Measurements from ENCODE around the gene A3GALT2. TPM values are rescaled to one million over a fixed set of nuclear protein-coding genes. Genes with fewer than 3 reads are reported as not detected.

A3GALT2 gene
- total RNA-seq, 1 experiment from 2014 or later = not detected

GRCh38 chr1:33272930-33273329 lies 48.0 kb downstream of the A3GALT2 start:
- no peak for TF ChIP-seq CTCF (IDR thresholded peaks at IDR 0.05; ENCODE audit: insufficient read depth in 1 of 2, low read depth in 1 of 2, low read length in 1 of 2, severe bottlenecking in 1 of 2, unreplicated experiment in 1 of 2)
- Histone ChIP-seq H3K9me3 (no peaks in the 10 kb centered on the region), H3K4me3 (ENCODE audit: low read depth, low read length) (no peak overlapping the region), H3K36me3 (ENCODE audit: control insufficient read depth, insufficient read depth, low read length) (0 out of 2 replicates have a peak, but pooled peaks cover 1% of the 10 kb centered on the region), H3K4me1 (no peaks in the 10 kb centered on the region), H3K27me3 (replicated peaks; ENCODE audit: control insufficient read depth, insufficient read depth, low read length) (no peaks in the 10 kb centered on the region)
- Mint-ChIP-seq H3K9me3 (ENCODE audit: unreplicated experiment) (no peaks in the 10 kb centered on the region), H3K4me3 (ENCODE audit: unreplicated experiment) (no peak overlapping the region), H3K4me1 (ENCODE audit: low read depth, unreplicated experiment) (no peaks in the 10 kb centered on the region), H3K36me3 (ENCODE audit: insufficient read depth, unreplicated experiment) (peaks cover 14% of the 10 kb centered on the region), H3K27ac (ENCODE audit: unreplicated experiment) (no peak overlapping the region), H3K27me3 (ENCODE audit: insufficient read depth, unreplicated experiment) (no peaks in the 10 kb centered on the region)
- ChIA-PET POLR2A (no interaction called here), CTCF (no interaction called here)
- no peak for DNase-seq
- no TSS peak for BruUV-seq (replicated peaks)
- intact Hi-C loops (cut with micrococcal nuclease; ENCODE audit: unreplicated experiment) = no loop called here

- no peak for TF ChIP-seq CTCF (IDR thresholded peaks at IDR 0.05; ENCODE audit: insufficient read depth in 1 of 2, low read depth in 1 of 2, low read length in 1 of 2, severe bottlenecking in 1 of 2, unreplicated experiment in 1 of 2)
- Mint-ChIP-seq H3K36me3 (ENCODE audit: insufficient read depth, unreplicated experiment) (peaks cover 14% of the 10 kb centered on the region), H3K27ac (ENCODE audit: unreplicated experiment) (no peak overlapping the region), H3K9me3 (ENCODE audit: unreplicated experiment) (no peaks in the 10 kb centered on the region), H3K27me3 (ENCODE audit: insufficient read depth, unreplicated experiment) (no peaks in the 10 kb centered on the region), H3K4me3 (ENCODE audit: unreplicated experiment) (no peak overlapping the region), H3K4me1 (ENCODE audit: low read depth, unreplicated experiment) (no peaks in the 10 kb centered on the region)
- BruUV-seq (replicated peaks) = no TSS peak
- ChIA-PET POLR2A (no interaction called here), CTCF (no interaction called here)
- Histone ChIP-seq H3K4me1 (no peaks in the 10 kb centered on the region), H3K9me3 (no peaks in the 10 kb centered on the region), H3K36me3 (ENCODE audit: control insufficient read depth, insufficient read depth, low read length) (0 out of 2 replicates have a peak, but pooled peaks cover 1% of the 10 kb centered on the region), H3K27me3 (replicated peaks; ENCODE audit: control insufficient read depth, insufficient read depth, low read length) (no peaks in the 10 kb centered on the region), H3K4me3 (ENCODE audit: low read depth, low read length) (no peak overlapping the region)
- intact Hi-C loops (cut with micrococcal nuclease; ENCODE audit: unreplicated experiment) = no loop called here
- no peak for DNase-seq
Observed at GRCh38 chr1:33272509-33272908, 48.4 kb downstream of the A3GALT2 start.

GRCh38 chr1:33271666-33272505 lies 49.0 kb downstream of the A3GALT2 start:
- no peak for DNase-seq
- CTCF ChIA-PET = no interaction called here
- 0 out of 2 replicates have a peak, but pooled peaks cover under 1% of the 10 kb centered on the region for H3K36me3 ChIP-seq (ENCODE audit: control insufficient read depth, insufficient read depth, low read length)
- intact Hi-C loops (cut with micrococcal nuclease; ENCODE audit: unreplicated experiment) = no loop called here
- H3K4me1 Mint-ChIP-seq (ENCODE audit: low read depth, unreplicated experiment) = no peaks in the 10 kb centered on the region
- TF ChIP-seq CTCF (IDR thresholded peaks at IDR 0.05; ENCODE audit: insufficient read depth in 1 of 2, low read depth in 1 of 2, low read length in 1 of 2, severe bottlenecking in 1 of 2, unreplicated experiment in 1 of 2) = no peak
- no peaks in the 10 kb centered on the region for H3K9me3 Mint-ChIP-seq (ENCODE audit: unreplicated experiment)
- H3K4me3 ChIP-seq (ENCODE audit: low read depth, low read length) = no peak overlapping the region
- no peak overlapping the region for H3K27ac Mint-ChIP-seq (ENCODE audit: unreplicated experiment)
- H3K27me3 Mint-ChIP-seq (ENCODE audit: insufficient read depth, unreplicated experiment) = no peaks in the 10 kb centered on the region
- no peak overlapping the region for H3K4me3 Mint-ChIP-seq (ENCODE audit: unreplicated experiment)
- H3K4me1 ChIP-seq = no peaks in the 10 kb centered on the region
- peaks cover 14% of the 10 kb centered on the region for H3K36me3 Mint-ChIP-seq (ENCODE audit: insufficient read depth, unreplicated experiment)
- POLR2A ChIA-PET = no interaction called here
- no TSS peak for BruUV-seq (replicated peaks)
- no peaks in the 10 kb centered on the region for H3K9me3 ChIP-seq
- no peaks in the 10 kb centered on the region for H3K27me3 ChIP-seq (replicated peaks; ENCODE audit: control insufficient read depth, insufficient read depth, low read length)

Data from Caco-2 (cell line).